Fibroblast of skin of left quadriceps (primary cell): ENCODE measurements around the gene DNAJA4.
A peak's percentile ranks its signal among the peaks of the same experiment; 100 is the strongest.

Experiments used
- DNase-seq, 2 experiments: peaks; one replicate each; pipeline ENCODE4 v3.0.0-alpha.2; 2013; ENCODE audit warnings: low read depth in 2 of 2

The DNAJA4 gene

GRCh38 chr15:78264304-78265136, at the start of gene DNAJA4:
TSS of gene DNAJA4 (plus strand) at chr15:78264562. CDS start at chr15:78264764, 202 bp downstream.
- DNase-seq, result no peak

GRCh38 chr15:78216276-78217104, 47.9 kb upstream of the DNAJA4 start:
- no peak for DNase-seq

- peak; percentile 17 to 28 for DNase-seq
These were observed 43.6 kb upstream of the DNAJA4 start for GRCh38 chr15:78220713-78221112.

GRCh38 chr15:78222745-78223395, 41.5 kb upstream of the DNAJA4 start:
- no peak for DNase-seq

GRCh38 chr15:78223396-78224022, 40.9 kb upstream of the DNAJA4 start:
- DNase-seq, result peak in 1 of 2 experiments; percentile 9

GRCh38 chr15:78224023-78224411, 40.3 kb upstream of the DNAJA4 start:
- no peak for DNase-seq

- DNase-seq, result no peak
These were observed 38.4 kb upstream of the DNAJA4 start for GRCh38 chr15:78225783-78226541.

- no peak for DNase-seq
These were observed 35.9 kb upstream of the DNAJA4 start for GRCh38 chr15:78228356-78228996.

- DNase-seq, result no peak
These were observed 34.6 kb upstream of the DNAJA4 start for GRCh38 chr15:78229431-78230406.

GRCh38 chr15:78232951-78233350, 31.4 kb upstream of the DNAJA4 start:
- no peak for DNase-seq

- DNase-seq, result no peak
These were observed 30.9 kb upstream of the DNAJA4 start for GRCh38 chr15:78233496-78233895.

- DNase-seq, result no peak
These were observed 29.8 kb upstream of the DNAJA4 start, which contains the start of gene ACSBG1 for GRCh38 chr15:78234515-78235040. TSS of gene ACSBG1 (minus strand) at chr15:78234565. CDS start at chr15:78234501, 64 bp downstream.

- DNase-seq, result no peak
These were observed 27.9 kb upstream of the DNAJA4 start for GRCh38 chr15:78236491-78236890.

- DNase-seq, result no peak
These were observed 27.2 kb upstream of the DNAJA4 start for GRCh38 chr15:78237146-78237545.

- no peak for DNase-seq
These were observed 24.6 kb upstream of the DNAJA4 start for GRCh38 chr15:78239811-78240210.

GRCh38 chr15:78241017-78241416, 23.3 kb upstream of the DNAJA4 start:
- no peak for DNase-seq

- DNase-seq, result no peak
These were observed 22.2 kb upstream of the DNAJA4 start for GRCh38 chr15:78242128-78242527.

- DNase-seq, result no peak
These were observed 21.3 kb upstream of the DNAJA4 start for GRCh38 chr15:78243058-78243457.

GRCh38 chr15:78243491-78243941, 20.8 kb upstream of the DNAJA4 start:
- DNase-seq, result no peak
